Dedifferentiated amniotic fluid mesenchymal stem cell (primary cell): ENCODE results near the gene MYOF.
"Not testable (repeated sequence)": the region's sequence is repeated elsewhere in the genome, so short reads cannot be mapped to it uniquely, and the experiment has no call there.

Experiments used
- DNase-seq: peaks from one replicate; pipeline ENCODE4 v3.0.0-alpha.2; 2016; ENCODE audit errors: extremely low spot score

Gene MYOF

GRCh38 chr10:93352638-93353383, 129.3 kb downstream of the MYOF start:
- peak; percentile 62 for DNase-seq

GRCh38 chr10:93346694-93347093, 135.4 kb downstream of the MYOF start:
- DNase-seq: no peak

- DNase-seq: no peak
Measured at GRCh38 chr10:93346108-93346507, 136.0 kb downstream of the MYOF start.

- DNase-seq: no peak
Measured at GRCh38 chr10:93344691-93345090, 137.4 kb downstream of the MYOF start.

GRCh38 chr10:93342921-93343320, 139.2 kb downstream of the MYOF start:
- no peak for DNase-seq

GRCh38 chr10:93342366-93342765, 139.8 kb downstream of the MYOF start:
- no peak for DNase-seq

- DNase-seq: no peak
Measured at GRCh38 chr10:93337309-93337721, 144.8 kb downstream of the MYOF start.

- DNase-seq: no peak
Measured at GRCh38 chr10:93336678-93337077, 145.5 kb downstream of the MYOF start.

GRCh38 chr10:93336110-93336509, 146.0 kb downstream of the MYOF start:
- no peak for DNase-seq

- DNase-seq: peak; percentile 58
Measured at GRCh38 chr10:93334901-93335327, 147.2 kb downstream of the MYOF start.

- DNase-seq: no peak
Measured at GRCh38 chr10:93334181-93334580, 148.0 kb downstream of the MYOF start.

- no peak for DNase-seq
Measured at GRCh38 chr10:93333278-93333978, 148.7 kb downstream of the MYOF start.

GRCh38 chr10:93330824-93331223, 151.3 kb downstream of the MYOF start:
- DNase-seq: no peak

- no peak for DNase-seq
Measured at GRCh38 chr10:93319896-93320295, 162.2 kb downstream of the MYOF start.

GRCh38 chr10:93319096-93319495, 163.0 kb downstream of the MYOF start:
- DNase-seq: no peak

- DNase-seq: no peak
Measured at GRCh38 chr10:93315246-93315645, 166.9 kb downstream of the MYOF start.

GRCh38 chr10:93314656-93315055, 167.5 kb downstream of the MYOF start:
- DNase-seq: not testable (repeated sequence)

- DNase-seq: no peak
Measured at GRCh38 chr10:93313798-93314197, 168.3 kb downstream of the MYOF start.

GRCh38 chr10:93309062-93309461, 173.1 kb downstream of the MYOF start:
- DNase-seq: no peak

- DNase-seq: no peak
Measured at GRCh38 chr10:93305122-93305521, 177.0 kb downstream of the MYOF start.

- DNase-seq: no peak
Measured at GRCh38 chr10:93300981-93301380, 181.2 kb downstream of the MYOF start.

GRCh38 chr10:93300288-93300917, 181.7 kb downstream of the MYOF start:
- no peak for DNase-seq
